ENCODE results near the gene ZSWIM5. TPM values are rescaled to one million over a fixed set of nuclear protein-coding genes. Genes with fewer than 3 reads are reported as not detected.
"Not testable (repeated sequence)": the region's sequence is repeated elsewhere in the genome, so short reads cannot be mapped to it uniquely, and the experiment has no call there.

The ZSWIM5 gene
- total RNA-seq, 1 donor from 2014 or later = 0.84 TPM

DNA sequence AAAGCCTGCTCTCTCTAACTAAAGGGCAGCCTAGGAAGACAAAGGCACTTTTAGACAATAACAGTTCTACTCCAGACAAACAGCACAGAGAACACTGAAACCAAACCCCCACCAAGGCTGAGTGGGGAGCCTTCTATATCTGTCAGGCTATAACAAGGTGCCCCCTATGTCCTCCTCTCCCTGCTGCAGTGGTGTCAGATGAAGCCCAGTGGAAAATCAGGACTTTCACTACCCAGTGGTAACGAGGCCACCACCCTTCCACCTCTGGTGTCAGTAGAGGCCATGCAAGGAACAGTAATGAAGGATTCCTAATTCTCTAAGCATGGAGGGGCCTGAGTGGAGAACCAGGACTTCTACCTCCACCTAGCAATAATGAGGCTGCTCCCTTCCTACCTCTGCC is 83.7 kb downstream of the ZSWIM5 start:
- no peak for DNase-seq (ENCODE audit: low read depth)
- peaks cover 2% of the 10 kb centered on the region for H3K27me3 ChIP-seq (ENCODE audit: control insufficient read depth, insufficient read depth, low read length)
- no peaks in the 10 kb centered on the region for H3K36me3 ChIP-seq (ENCODE audit: control insufficient read depth, insufficient read depth, low read length)
- TF ChIP-seq, protein P1, sequence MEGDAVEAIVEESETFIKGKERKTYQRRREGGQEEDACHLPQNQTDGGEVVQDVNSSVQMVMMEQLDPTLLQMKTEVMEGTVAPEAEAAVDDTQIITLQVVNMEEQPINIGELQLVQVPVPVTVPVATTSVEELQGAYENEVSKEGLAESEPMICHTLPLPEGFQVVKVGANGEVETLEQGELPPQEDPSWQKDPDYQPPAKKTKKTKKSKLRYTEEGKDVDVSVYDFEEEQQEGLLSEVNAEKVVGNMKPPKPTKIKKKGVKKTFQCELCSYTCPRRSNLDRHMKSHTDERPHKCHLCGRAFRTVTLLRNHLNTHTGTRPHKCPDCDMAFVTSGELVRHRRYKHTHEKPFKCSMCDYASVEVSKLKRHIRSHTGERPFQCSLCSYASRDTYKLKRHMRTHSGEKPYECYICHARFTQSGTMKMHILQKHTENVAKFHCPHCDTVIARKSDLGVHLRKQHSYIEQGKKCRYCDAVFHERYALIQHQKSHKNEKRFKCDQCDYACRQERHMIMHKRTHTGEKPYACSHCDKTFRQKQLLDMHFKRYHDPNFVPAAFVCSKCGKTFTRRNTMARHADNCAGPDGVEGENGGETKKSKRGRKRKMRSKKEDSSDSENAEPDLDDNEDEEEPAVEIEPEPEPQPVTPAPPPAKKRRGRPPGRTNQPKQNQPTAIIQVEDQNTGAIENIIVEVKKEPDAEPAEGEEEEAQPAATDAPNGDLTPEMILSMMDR (IDR thresholded peaks at IDR 0.05; ENCODE audit: insufficient read depth, low read length, poor library complexity, severe bottlenecking) = no peak
- no peak overlapping the region for H3K4me3 ChIP-seq (ENCODE audit: low read depth, low read length)

DNA sequence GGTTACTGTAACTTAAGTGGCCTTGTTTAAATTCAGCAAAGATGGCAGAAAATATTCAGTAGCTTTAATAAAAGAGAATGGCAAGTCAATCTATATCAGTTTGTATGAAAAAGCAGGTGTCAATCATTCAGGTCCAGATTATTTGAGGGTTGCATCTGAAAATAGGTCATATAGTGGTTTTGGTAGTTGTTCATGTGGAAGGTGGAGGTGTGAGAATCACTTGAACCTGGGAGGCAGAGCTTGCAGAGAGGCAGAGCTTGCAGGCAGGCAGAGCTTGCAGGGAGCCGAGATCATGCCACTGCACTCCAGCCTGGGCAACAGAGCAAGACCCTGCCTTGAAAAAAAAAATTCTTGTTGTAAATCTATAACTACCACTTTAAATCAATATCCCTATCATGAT is 88.6 kb downstream of the ZSWIM5 start:
- TF ChIP-seq, protein P1 (IDR thresholded peaks at IDR 0.05; ENCODE audit: insufficient read depth, low read length, poor library complexity, severe bottlenecking) = no peak
- H3K4me3 ChIP-seq (ENCODE audit: low read depth, low read length) = no peak overlapping the region
- no peak for DNase-seq (ENCODE audit: low read depth)

DNA sequence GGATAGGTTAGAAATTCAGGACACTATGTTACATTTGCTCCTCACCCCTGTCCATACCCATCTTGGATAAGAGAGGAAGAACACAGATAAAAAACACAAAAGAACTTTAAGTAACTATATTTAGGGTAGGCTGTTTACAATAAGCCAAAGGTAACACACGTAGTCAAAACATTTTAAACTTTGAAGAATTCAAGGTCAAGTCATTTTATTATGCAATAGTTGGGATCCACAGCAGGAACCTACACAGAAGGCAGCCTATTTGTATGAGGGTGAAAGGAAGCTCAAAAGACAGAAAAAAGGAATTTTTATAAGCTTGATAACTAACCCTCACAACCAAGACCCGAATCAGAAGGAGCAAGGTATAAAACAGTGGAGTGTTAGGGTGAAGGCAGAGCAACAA is 89.6 kb downstream of the ZSWIM5 start:
- H3K4me3 ChIP-seq (ENCODE audit: low read depth, low read length) = no peak overlapping the region
- H3K36me3 ChIP-seq (ENCODE audit: control insufficient read depth, insufficient read depth, low read length) = no peaks in the 10 kb centered on the region
- TF ChIP-seq, protein P1 (IDR thresholded peaks at IDR 0.05; ENCODE audit: insufficient read depth, low read length, poor library complexity, severe bottlenecking) = no peak
- no peaks in the 10 kb centered on the region for H3K27me3 ChIP-seq (ENCODE audit: control insufficient read depth, insufficient read depth, low read length)
- DNase-seq (ENCODE audit: low read depth) = no peak

More for the DNA sequence above, 88.6 kb downstream of the ZSWIM5 start:
- Histone ChIP-seq H3K27me3 (ENCODE audit: control insufficient read depth, insufficient read depth, low read length) (peaks cover 2% of the 10 kb centered on the region), H3K36me3 (ENCODE audit: control insufficient read depth, insufficient read depth, low read length) (no peaks in the 10 kb centered on the region)

DNA sequence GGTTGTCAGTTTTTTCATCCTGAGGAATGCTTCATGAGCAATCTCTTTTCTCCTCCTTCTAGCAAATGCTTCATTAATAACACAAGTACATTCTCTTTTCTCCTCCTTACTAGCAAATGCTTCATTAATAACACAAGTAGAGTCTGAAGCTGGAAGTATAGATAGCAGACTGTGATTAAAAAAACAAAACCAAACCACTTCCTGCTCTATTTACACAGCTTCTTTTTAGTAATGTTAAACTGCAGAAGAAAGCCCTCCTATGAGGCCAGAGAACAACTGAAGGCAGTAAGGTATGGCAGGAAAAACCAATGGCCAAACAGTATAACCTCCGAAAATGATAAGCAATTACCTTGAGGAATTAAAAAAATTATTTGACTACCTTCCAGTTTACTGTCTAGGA is 90.1 kb downstream of the ZSWIM5 start:
- TF ChIP-seq, protein P1 (IDR thresholded peaks at IDR 0.05; ENCODE audit: insufficient read depth, low read length, poor library complexity, severe bottlenecking) = no peak
- DNase-seq (ENCODE audit: low read depth) = no peak
- no peaks in the 10 kb centered on the region for H3K36me3 ChIP-seq (ENCODE audit: control insufficient read depth, insufficient read depth, low read length)
- H3K27me3 ChIP-seq (ENCODE audit: control insufficient read depth, insufficient read depth, low read length) = no peaks in the 10 kb centered on the region
- H3K4me3 ChIP-seq (ENCODE audit: low read depth, low read length) = no peak overlapping the region

DNA sequence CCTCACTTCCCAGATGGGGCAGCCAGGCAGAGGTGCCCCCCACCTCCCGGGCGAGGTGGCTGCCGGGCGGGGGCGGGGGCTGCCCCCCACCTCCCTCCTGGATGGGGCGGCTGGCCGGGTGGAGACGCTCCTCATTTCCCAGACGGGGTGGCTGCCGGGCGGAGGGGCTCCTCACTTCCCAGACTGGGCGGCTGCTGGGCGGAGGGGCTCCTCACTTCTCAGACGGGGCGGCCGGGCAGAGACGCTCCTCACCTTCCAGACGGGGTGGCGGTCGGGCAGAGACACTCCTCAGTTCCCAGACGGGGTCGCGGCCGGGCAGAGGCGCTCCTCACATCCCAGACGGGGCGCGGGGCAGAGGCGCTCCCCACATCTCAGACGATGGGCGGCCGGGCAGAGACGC is 91.2 kb downstream of the ZSWIM5 start:
- DNase-seq (ENCODE audit: low read depth); H3K36me3 ChIP-seq (ENCODE audit: control insufficient read depth, insufficient read depth, low read length); H3K27me3 ChIP-seq (ENCODE audit: control insufficient read depth, insufficient read depth, low read length); H3K4me3 ChIP-seq (ENCODE audit: low read depth, low read length): not testable (repeated sequence)

DNA sequence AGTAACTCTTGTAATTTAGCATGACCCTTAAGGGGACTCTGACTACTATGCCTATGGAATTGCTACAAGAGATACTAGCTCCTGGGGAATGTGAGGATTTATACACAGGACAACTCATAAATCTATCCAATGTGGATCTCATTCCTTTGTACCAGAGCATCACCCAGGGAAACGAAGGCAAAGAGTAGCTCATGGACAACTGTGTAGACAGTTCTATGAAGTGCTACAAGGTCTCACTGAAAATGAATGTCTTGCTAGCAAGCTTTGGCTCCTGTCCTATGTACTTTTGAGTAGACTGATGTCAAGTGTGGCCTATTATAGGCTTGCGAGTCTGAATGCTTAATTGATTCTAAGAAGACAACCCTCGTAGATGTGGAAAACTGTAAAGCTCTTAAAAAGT is 93.7 kb downstream of the ZSWIM5 start:
- Histone ChIP-seq H3K36me3 (ENCODE audit: control insufficient read depth, insufficient read depth, low read length) (no peaks in the 10 kb centered on the region), H3K27me3 (ENCODE audit: control insufficient read depth, insufficient read depth, low read length) (no peaks in the 10 kb centered on the region), H3K4me3 (ENCODE audit: low read depth, low read length) (no peak overlapping the region)
- no peak for DNase-seq (ENCODE audit: low read depth)
- TF ChIP-seq, protein P1 (IDR thresholded peaks at IDR 0.05; ENCODE audit: insufficient read depth, low read length, poor library complexity, severe bottlenecking) = no peak
